Measurements from ENCODE around the gene APOBEC3A. TPM values are rescaled to one million over a fixed set of nuclear protein-coding genes. Genes with fewer than 3 reads are reported as not detected.

APOBEC3A gene
- polyA plus RNA-seq, 1 donor (not counting 4 experiments of a cell fraction or from before 2014, with no cell fraction given): 0.50 TPM

DNA sequence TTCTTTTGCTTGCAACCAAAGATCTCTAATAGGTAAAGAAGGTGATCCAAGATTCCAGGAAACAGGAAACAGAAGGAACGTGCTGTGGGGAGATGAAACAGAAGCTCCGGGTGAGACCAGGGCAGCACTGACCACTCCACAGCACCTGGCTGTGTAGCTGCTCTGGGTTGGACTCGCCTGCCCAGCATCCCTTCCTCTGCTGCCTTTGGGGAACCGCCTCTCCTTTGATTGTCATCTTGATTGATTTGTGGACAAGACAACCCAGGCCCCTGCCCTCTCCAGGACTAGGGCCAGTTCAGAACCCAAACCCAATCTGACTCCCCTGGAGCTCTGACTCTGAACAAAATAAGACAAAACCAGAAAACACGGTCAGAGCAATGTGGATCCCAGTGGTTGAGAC is 14.7 kb upstream of the APOBEC3A start:
- H3K9me1 ChIP-seq (ENCODE audit: control insufficient read depth, extremely low read depth, insufficient read depth, low read length): no peaks in the 10 kb centered on the region

DNA sequence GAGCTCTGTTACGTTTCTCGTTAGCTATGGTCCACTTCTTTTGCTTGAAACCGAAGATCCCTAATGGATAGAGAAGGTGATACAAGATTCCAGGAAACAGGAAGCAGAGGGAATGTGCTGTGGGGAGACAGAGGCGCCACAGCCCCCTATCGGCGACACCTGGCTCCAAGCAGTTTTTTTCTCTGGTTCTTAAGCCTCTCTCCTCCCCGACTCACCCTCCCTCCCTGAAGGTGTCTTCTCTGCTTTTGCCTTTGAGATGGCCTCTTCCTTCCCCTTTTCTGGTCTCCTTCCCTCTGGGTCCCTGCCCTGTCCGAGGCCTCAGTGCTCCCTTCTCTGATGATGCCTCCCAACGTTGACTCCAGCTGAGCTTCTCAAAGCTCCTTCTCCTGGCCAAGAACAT is 14.2 kb upstream of the APOBEC3A start:
- H4K20me1 ChIP-seq (ENCODE audit: control insufficient read depth, extremely low read depth, insufficient read depth, low read length): no peaks in the 10 kb centered on the region
- no peak overlapping the region for H2AFZ ChIP-seq (ENCODE audit: control insufficient read depth, low read length)
- TF ChIP-seq, protein P1, sequence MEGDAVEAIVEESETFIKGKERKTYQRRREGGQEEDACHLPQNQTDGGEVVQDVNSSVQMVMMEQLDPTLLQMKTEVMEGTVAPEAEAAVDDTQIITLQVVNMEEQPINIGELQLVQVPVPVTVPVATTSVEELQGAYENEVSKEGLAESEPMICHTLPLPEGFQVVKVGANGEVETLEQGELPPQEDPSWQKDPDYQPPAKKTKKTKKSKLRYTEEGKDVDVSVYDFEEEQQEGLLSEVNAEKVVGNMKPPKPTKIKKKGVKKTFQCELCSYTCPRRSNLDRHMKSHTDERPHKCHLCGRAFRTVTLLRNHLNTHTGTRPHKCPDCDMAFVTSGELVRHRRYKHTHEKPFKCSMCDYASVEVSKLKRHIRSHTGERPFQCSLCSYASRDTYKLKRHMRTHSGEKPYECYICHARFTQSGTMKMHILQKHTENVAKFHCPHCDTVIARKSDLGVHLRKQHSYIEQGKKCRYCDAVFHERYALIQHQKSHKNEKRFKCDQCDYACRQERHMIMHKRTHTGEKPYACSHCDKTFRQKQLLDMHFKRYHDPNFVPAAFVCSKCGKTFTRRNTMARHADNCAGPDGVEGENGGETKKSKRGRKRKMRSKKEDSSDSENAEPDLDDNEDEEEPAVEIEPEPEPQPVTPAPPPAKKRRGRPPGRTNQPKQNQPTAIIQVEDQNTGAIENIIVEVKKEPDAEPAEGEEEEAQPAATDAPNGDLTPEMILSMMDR (optimal IDR thresholded peaks at IDR 0.05 in 1 of 3, IDR thresholded peaks at IDR 0.05 in 1 of 3, conservative IDR thresholded peaks at IDR 0.05 in 1 of 3; ENCODE audit: extremely low read depth in 1 of 3, insufficient read depth in 2 of 3, low read length in 3 of 3): no peak
- no peak for TF ChIP-seq EZH2 (IDR thresholded peaks at IDR 0.05; ENCODE audit: low read length)
- dilution Hi-C loops (cut with MboI; ENCODE audit: extremely low pct_ligation_motif_present, low sequenced_read_pairs): no loop called here
- H3K9me1 ChIP-seq (ENCODE audit: control insufficient read depth, extremely low read depth, insufficient read depth, low read length): no peaks in the 10 kb centered on the region
- no peak overlapping the region for H3K9ac ChIP-seq (ENCODE audit: control insufficient read depth, extremely low read depth, insufficient read depth, low read length)
- DNase-seq (ENCODE audit: low read depth, low spot score) (no peak), FAIRE-seq (no peak)
- H3K27ac ChIP-seq (ENCODE audit: control insufficient read depth, insufficient read depth, low read length): no peak overlapping the region
- peaks cover 31% of the 10 kb centered on the region for H3K27me3 ChIP-seq (ENCODE audit: control insufficient read depth, extremely low read depth, insufficient read depth, low read length)
- no peaks in the 10 kb centered on the region for H3K36me3 ChIP-seq (ENCODE audit: control insufficient read depth in 2 of 2, extremely low read depth in 1 of 2, insufficient read depth in 2 of 2, low read length in 2 of 2)
- no peaks in the 10 kb centered on the region for H3K79me2 ChIP-seq (ENCODE audit: control insufficient read depth, insufficient read depth, low read length)
- H3K4me1 ChIP-seq (ENCODE audit: control insufficient read depth, extremely low read depth, insufficient read depth, low read length): no peaks in the 10 kb centered on the region
- no peak overlapping the region for H3K4me2 ChIP-seq (ENCODE audit: control insufficient read depth, extremely low read depth, insufficient read depth, low read depth, low read length)
- H3K4me3 ChIP-seq (ENCODE audit: control insufficient read depth in 2 of 3, extremely low read depth in 1 of 3, insufficient read depth in 2 of 3, low read depth in 1 of 3, low read length in 3 of 3): no peak overlapping the region
- no peaks in the 10 kb centered on the region for H3K9me3 ChIP-seq (ENCODE audit: control insufficient read depth, low read depth, low read length)

More for the DNA sequence above, 14.7 kb upstream of the APOBEC3A start:
- H3K36me3 ChIP-seq (ENCODE audit: control insufficient read depth in 2 of 2, extremely low read depth in 1 of 2, insufficient read depth in 2 of 2, low read length in 2 of 2): no peaks in the 10 kb centered on the region
- H4K20me1 ChIP-seq (ENCODE audit: control insufficient read depth, extremely low read depth, insufficient read depth, low read length): no peaks in the 10 kb centered on the region
- no peak overlapping the region for H2AFZ ChIP-seq (ENCODE audit: control insufficient read depth, low read length)
- H3K4me1 ChIP-seq (ENCODE audit: control insufficient read depth, extremely low read depth, insufficient read depth, low read length): no peaks in the 10 kb centered on the region
- no peak overlapping the region for H3K9ac ChIP-seq (ENCODE audit: control insufficient read depth, extremely low read depth, insufficient read depth, low read length)
- dilution Hi-C loops (cut with MboI; ENCODE audit: extremely low pct_ligation_motif_present, low sequenced_read_pairs): no loop called here
- no peak overlapping the region for H3K4me2 ChIP-seq (ENCODE audit: control insufficient read depth, extremely low read depth, insufficient read depth, low read depth, low read length)
- FAIRE-seq (no peak), DNase-seq (ENCODE audit: low read depth, low spot score) (no peak)
- H3K79me2 ChIP-seq (ENCODE audit: control insufficient read depth, insufficient read depth, low read length): no peaks in the 10 kb centered on the region
- TF ChIP-seq EZH2 (IDR thresholded peaks at IDR 0.05; ENCODE audit: low read length): no peak
- TF ChIP-seq, protein P1 (optimal IDR thresholded peaks at IDR 0.05 in 1 of 3, IDR thresholded peaks at IDR 0.05 in 1 of 3, conservative IDR thresholded peaks at IDR 0.05 in 1 of 3; ENCODE audit: extremely low read depth in 1 of 3, insufficient read depth in 2 of 3, low read length in 3 of 3): no peak
- H3K4me3 ChIP-seq (ENCODE audit: control insufficient read depth in 2 of 3, extremely low read depth in 1 of 3, insufficient read depth in 2 of 3, low read depth in 1 of 3, low read length in 3 of 3): no peak overlapping the region
- peaks cover 31% of the 10 kb centered on the region for H3K27me3 ChIP-seq (ENCODE audit: control insufficient read depth, extremely low read depth, insufficient read depth, low read length)
- no peak overlapping the region for H3K27ac ChIP-seq (ENCODE audit: control insufficient read depth, insufficient read depth, low read length)
- no peaks in the 10 kb centered on the region for H3K9me3 ChIP-seq (ENCODE audit: control insufficient read depth, low read depth, low read length)

Data from keratinocyte (primary cell).